GM12873 (cell line): Measurements from ENCODE around the gene REN.

Experiments
- CTCF ChIP-seq: IDR thresholded peaks from 2 replicates; pipeline ENCODE4 v1.5.1; 2012; ENCODE audit warnings: low read depth, mild to moderate bottlenecking, moderate library complexity, low read length, control low read depth; ENCODE audit not compliant: insufficient read depth; ENCODE audit errors: missing control alignments

The REN gene

GRCh38 chr1:204190212-204191211, 24.4 kb upstream of the REN start:
- no peak for TF ChIP-seq CTCF

GRCh38 chr1:204188959-204189639, 23.0 kb upstream of the REN start:
- TF ChIP-seq CTCF = no peak

- no peak for TF ChIP-seq CTCF
Observed at GRCh38 chr1:204186597-204186996, 20.5 kb upstream of the REN start.

GRCh38 chr1:204181116-204181515, 15.0 kb upstream of the REN start:
- no peak for TF ChIP-seq CTCF

GRCh38 chr1:204180133-204180532, 14.0 kb upstream of the REN start:
- TF ChIP-seq CTCF = no peak

- TF ChIP-seq CTCF = no peak
Observed at GRCh38 chr1:204178487-204179281, 12.5 kb upstream of the REN start.

- no peak for TF ChIP-seq CTCF
Observed at GRCh38 chr1:204177133-204177532, 11.0 kb upstream of the REN start.
